ENCODE data around the gene SLAIN1.

Gene SLAIN1

DNA sequence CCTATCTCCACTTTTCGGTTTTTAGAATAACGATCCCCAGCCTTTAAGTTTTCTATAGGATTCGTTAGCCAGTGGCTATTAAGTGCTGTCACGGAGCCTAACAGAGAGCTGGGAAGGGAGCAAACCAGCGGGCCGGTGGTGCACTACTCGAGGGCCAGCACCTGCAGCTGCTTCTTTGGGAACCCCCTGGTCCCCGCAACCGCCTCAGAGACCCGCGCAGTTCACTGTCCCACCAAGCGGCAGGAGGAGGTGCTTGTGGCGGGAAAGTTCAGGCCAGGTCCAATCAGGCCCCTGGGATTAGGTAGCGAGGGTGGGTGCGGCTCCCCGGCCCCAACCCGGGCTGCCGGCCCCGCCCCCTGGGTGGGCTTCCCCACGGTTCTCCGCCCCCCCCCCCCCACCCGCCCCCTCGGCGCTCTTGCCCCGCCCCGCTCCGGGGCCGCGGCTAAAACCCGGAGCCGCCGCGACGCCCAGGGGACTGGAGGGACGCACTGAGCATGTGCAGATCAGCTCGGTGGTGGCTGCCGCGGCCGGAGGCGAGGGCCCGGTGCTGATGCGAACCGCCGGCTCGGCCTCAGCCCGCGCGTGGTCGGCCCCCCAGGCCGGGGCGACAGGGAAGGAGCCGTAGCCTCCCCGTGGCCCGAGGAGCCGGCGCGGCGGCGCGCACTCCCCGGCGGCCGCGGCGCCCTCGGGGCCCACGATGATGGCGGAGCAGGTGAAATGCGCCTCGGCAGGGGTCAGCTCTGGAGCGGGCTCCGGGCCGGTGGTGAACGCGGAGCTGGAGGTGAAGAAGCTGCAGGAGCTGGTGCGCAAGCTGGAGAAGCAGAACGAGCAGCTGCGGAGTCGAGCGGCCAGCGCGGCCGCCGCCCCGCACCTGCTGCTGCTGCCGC is at the start of gene SLAIN1:
TSS of gene SLAIN1 (plus strand) at position 471 of the 887 bp plus-strand sequence. CDS start at position 698, 227 bp downstream.
- TF ChIP-seq, protein P1, sequence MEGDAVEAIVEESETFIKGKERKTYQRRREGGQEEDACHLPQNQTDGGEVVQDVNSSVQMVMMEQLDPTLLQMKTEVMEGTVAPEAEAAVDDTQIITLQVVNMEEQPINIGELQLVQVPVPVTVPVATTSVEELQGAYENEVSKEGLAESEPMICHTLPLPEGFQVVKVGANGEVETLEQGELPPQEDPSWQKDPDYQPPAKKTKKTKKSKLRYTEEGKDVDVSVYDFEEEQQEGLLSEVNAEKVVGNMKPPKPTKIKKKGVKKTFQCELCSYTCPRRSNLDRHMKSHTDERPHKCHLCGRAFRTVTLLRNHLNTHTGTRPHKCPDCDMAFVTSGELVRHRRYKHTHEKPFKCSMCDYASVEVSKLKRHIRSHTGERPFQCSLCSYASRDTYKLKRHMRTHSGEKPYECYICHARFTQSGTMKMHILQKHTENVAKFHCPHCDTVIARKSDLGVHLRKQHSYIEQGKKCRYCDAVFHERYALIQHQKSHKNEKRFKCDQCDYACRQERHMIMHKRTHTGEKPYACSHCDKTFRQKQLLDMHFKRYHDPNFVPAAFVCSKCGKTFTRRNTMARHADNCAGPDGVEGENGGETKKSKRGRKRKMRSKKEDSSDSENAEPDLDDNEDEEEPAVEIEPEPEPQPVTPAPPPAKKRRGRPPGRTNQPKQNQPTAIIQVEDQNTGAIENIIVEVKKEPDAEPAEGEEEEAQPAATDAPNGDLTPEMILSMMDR (IDR thresholded peaks at IDR 0.05): no peak

DNA sequence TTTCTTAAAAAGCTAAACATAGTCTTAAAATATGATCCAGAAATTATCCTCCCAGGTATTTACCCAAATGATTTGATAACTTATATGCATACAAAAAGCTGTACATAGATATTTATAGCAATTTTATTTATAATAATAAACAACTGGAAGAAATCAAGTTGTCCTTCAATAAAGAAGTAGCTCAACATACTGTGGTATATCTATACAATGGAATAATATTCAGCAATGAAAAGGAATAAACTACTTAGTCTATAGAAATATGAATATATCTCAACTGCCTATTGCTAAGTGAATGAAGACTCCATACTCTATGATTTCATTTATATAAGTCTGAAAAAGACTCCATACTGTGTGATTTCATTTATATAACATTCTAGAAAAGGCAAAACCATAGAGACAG is 47.1 kb upstream of the SLAIN1 start:
- TF ChIP-seq, protein P1 (IDR thresholded peaks at IDR 0.05): no peak

DNA sequence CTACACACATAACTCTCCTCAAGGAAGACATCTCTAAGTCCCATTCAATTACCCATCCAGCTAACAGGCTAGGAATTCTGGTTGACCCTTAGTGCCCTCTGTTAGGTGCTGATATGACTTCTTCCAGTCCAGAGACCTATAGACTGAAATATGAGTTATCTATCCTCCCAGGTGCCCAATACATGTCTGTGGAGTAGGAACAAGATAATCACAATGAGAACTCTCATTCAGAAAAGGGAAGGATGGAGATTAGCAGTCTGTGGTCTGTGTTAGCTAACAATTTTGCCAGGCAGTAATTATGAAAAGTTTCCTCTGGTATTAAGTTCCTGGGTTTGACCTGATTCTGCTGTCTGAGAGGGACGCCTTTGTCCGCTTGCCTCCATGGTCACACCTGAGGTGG is 44.2 kb upstream of the SLAIN1 start:
- TF ChIP-seq, protein P1 (IDR thresholded peaks at IDR 0.05): no peak

DNA sequence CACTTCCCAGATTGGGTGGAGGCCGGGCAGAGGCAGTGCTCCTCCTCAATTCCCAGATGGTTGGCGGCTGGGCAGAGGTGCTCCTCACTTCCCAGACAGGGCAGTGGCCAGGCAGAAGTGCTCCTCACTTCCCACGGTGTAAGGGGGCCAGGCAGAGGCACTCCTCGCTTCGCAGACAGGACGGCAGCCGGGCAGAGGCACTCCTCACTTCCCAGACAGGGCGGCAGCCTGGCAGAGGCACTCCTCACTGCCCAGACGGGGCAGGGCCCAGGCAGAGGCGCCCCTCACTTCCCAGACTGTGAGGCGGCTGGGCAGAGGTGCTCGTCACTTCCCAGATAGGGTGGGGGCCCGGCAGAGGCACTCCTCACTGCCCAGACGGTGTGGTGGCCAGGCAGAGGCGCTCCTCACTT is 36.6 kb upstream of the SLAIN1 start:
- TF ChIP-seq, protein P1 (IDR thresholded peaks at IDR 0.05): no peak

DNA sequence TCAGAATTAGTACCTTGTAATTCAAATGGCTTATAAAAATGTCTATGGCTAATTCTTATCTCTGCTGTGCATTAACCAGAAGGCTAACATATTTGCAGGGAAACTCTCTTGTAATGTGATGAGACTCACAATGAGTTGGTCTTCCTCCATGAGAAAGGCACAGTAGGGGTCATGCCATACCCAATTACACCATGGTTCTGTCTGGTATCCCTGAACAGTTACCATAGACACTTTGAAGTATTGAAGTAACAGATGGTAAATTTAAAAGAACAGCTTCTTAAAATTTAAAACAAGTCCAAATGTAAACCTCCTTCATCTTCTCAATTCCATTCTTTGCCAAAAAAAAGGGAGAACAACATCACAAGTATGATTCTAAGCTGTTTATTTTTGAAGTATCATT is 22.6 kb upstream of the SLAIN1 start:
- TF ChIP-seq, protein P1 (IDR thresholded peaks at IDR 0.05): no peak

DNA sequence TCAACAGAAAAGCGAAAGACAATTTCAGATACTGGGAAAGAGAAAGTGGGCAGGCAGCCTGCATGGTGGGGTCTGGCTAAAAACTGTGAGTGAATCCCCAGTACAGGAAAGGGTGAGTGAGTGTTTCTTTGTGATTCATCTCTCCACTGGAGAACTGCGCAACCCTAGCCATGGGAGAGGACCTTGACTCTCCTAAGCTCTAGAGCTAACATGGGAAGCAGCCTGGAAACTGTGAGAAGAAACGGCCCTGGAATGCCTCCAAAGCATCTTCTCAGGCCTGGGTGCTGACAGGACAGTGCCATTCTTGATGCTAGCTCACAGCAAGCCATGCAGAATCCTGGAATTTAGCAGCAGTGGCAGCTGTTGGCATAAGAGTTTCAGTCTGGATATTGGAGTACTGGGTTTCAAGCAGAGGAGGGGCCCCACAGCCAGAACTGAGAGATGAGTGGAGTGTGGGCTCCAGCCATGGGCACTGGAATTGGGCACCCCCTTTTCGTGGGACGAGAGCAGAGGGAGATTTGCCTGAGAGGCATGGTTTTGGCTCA is 18.7 kb upstream of the SLAIN1 start:
- TF ChIP-seq, protein P1 (IDR thresholded peaks at IDR 0.05): no peak

DNA sequence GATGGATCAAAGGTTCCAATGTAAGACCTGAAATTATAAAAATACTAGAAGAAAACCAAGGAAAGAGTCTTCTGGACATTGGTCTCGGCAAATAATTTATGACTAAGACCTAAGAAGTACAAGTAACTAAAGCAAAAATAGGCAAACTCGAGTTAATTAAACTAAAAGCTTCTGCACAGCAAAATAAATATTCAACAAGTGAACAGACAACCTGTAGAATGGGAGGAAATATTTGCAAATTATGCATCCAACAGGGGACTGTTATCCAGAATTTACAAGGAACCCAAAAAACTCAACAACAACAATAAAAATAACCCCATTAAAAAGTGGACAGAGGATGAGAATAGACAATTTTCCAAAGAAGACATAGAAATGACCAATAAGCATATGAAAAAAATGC is 9.7 kb upstream of the SLAIN1 start:
- TF ChIP-seq, protein P1 (IDR thresholded peaks at IDR 0.05): no peak
